OCI-LY3 (cell line): ENCODE data around the gene RP2.

Experiments
- CTCF ChIP-seq: fragments of 200-600, 300-600 bp; sonication (generic); IDR thresholded peaks from 2 replicates; pipeline ENCODE4 v1.5.1; 2014; ENCODE audit warnings: antibody characterized with exemption, low read length, low read depth
- EZH2phosphoT487 ChIP-seq: fragments of 200-600 bp; shearing (Covaris generic); IDR thresholded peaks from 2 replicates; pipeline ENCODE4 v1.6.1; 2018; ENCODE audit warnings: antibody characterized with exemption, mixed run types, low read depth

- TF ChIP-seq CTCF, result no peak
- TF ChIP-seq EZH2phosphoT487, result no peak
These were observed 23.7 kb downstream of the RP2 start for GRCh38 chrX:46860557-46860956.
